ENCODE data around the gene ANKZF1. TPM values are rescaled to one million over a fixed set of nuclear protein-coding genes. Genes with fewer than 3 reads are reported as not detected.

ANKZF1 gene
- total RNA-seq, 1 donor from 2014 or later: 44.8 TPM

DNA sequence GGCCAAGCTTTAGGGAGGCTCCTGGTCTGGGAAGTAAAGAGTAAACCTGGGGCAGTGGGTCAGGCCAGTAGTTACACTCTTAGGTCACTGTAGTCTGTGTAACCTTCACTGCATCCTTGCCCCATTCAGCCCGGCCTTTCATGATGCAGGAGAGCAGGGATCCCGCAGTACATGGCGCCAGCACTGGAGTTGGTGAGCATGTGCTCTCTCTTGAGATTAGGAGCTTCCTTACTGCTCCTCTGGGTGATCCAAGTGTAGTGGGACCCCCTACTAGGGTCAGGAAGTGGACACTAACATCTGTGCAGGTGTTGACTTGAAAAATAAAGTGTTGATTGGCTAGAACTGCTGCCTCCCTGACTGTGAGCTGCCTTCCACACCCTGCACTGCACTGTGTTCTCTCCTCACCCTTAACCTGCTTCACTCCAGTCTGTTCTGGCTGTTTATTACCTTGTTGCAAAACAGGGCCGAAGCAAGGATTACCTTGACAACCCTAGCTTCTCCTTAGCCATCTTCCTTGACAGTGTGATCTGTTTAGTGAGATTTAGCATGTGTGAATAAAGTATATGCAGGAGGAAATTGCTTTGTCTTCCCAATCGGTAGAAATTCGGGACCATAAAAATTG is 46.3 kb upstream of the ANKZF1 start:
- Mint-ChIP-seq H3K36me3 (ENCODE audit: unreplicated experiment) (peaks cover 35% of the 10 kb centered on the region), H3K4me1 (ENCODE audit: unreplicated experiment) (peaks cover 7% of the 10 kb centered on the region), H3K27me3 (ENCODE audit: unreplicated experiment) (no peaks in the 10 kb centered on the region), H3K9me3 (ENCODE audit: unreplicated experiment) (no peaks in the 10 kb centered on the region), H3K4me3 (ENCODE audit: unreplicated experiment) (no peak overlapping the region), H3K27ac (ENCODE audit: unreplicated experiment) (no peak overlapping the region)
- TF ChIP-seq, protein P1, sequence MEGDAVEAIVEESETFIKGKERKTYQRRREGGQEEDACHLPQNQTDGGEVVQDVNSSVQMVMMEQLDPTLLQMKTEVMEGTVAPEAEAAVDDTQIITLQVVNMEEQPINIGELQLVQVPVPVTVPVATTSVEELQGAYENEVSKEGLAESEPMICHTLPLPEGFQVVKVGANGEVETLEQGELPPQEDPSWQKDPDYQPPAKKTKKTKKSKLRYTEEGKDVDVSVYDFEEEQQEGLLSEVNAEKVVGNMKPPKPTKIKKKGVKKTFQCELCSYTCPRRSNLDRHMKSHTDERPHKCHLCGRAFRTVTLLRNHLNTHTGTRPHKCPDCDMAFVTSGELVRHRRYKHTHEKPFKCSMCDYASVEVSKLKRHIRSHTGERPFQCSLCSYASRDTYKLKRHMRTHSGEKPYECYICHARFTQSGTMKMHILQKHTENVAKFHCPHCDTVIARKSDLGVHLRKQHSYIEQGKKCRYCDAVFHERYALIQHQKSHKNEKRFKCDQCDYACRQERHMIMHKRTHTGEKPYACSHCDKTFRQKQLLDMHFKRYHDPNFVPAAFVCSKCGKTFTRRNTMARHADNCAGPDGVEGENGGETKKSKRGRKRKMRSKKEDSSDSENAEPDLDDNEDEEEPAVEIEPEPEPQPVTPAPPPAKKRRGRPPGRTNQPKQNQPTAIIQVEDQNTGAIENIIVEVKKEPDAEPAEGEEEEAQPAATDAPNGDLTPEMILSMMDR (IDR thresholded peaks at IDR 0.05): no peak
- DNase-seq (ENCODE audit: extremely low spot score, unreplicated experiment): no peak

DNA sequence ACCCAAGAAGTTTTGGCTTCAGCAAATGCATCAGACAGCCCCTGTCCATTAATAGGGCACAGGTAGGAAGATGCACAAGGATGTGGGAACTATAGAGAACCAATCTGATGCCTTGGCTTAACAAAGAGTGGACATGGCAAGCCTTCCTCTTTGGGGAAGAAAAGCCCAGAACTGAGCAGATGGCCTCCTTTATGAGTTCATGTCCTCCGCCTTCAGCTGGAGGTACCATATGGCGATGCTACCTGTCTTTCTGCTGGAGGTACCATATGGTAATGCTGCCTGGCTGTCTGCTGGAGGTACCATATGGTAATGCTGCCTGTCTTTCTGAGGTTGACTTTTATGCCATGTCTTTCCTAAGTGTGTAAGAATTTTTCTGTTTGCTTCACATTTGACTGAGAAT is 45.5 kb upstream of the ANKZF1 start:
- DNase-seq (ENCODE audit: extremely low spot score, unreplicated experiment): no peak
- Mint-ChIP-seq H3K4me3 (ENCODE audit: unreplicated experiment) (no peak overlapping the region), H3K27ac (ENCODE audit: unreplicated experiment) (peak overlapping the region; percentile 15), H3K36me3 (ENCODE audit: unreplicated experiment) (peaks cover 35% of the 10 kb centered on the region), H3K9me3 (ENCODE audit: unreplicated experiment) (no peaks in the 10 kb centered on the region), H3K4me1 (ENCODE audit: unreplicated experiment) (peaks cover 3% of the 10 kb centered on the region), H3K27me3 (ENCODE audit: unreplicated experiment) (no peaks in the 10 kb centered on the region)
- TF ChIP-seq, protein P1 (IDR thresholded peaks at IDR 0.05): no peak

DNA sequence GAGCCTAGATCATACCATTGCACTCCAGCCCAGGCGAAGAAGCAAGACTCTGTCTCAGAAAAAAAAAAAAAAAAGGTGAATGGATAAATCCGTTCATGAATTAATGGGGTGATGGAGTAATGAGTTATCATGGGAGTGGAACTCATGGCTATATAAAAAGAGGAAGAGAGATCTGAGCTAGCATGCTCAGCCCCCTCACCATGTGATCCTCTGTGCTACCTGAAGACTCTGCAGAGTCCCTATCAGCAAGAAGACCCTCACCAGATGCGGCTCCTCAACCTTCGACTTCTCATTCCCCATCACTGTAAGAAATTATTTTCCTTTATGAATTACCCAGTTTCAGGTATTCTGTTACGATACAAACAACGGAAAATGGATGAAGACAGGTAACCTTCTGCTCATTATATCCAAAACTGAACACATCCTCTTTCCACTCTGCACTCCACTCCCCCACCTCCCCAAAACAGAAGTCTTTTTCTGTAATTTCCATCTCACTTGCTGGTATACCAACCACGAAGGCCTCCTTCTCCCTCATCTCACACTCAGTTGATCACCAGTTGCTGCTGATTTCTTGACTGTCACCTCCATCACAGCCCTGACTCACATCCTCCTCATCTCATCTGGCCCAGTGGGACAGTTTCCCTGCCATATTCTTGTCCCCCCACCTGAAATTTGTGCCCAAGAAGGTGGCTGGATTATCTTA is 42.7 kb upstream of the ANKZF1 start:
- peaks cover 20% of the 10 kb centered on the region for H3K36me3 Mint-ChIP-seq (ENCODE audit: unreplicated experiment)
- H3K9me3 Mint-ChIP-seq (ENCODE audit: unreplicated experiment): no peaks in the 10 kb centered on the region
- H3K27me3 Mint-ChIP-seq (ENCODE audit: unreplicated experiment): no peaks in the 10 kb centered on the region
- H3K4me3 Mint-ChIP-seq (ENCODE audit: unreplicated experiment): no peak overlapping the region
- TF ChIP-seq, protein P1 (IDR thresholded peaks at IDR 0.05): no peak
- H3K4me1 Mint-ChIP-seq (ENCODE audit: unreplicated experiment): no peaks in the 10 kb centered on the region
- DNase-seq (ENCODE audit: extremely low spot score, unreplicated experiment): no peak
- no peak overlapping the region for H3K27ac Mint-ChIP-seq (ENCODE audit: unreplicated experiment)

DNA sequence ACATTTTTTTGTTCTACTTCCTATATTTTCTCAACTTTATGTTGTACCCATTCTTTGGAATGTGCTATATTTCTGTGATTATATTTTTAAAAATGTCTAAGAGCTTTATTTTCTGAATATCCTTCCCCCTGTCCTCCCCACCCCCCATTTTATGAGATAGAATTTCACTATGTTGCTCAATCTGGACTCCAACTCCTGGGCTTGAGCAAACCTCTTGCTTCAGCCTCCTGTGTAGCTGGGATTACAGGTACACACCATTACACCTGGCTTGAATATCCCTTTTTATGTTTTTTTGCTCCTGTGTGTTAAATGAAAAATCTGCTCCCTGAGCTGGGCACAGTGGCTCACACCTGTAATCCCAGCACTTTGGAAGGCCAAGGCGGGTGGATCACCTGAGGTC is 32.2 kb upstream of the ANKZF1 start:
- Mint-ChIP-seq H3K4me1 (ENCODE audit: unreplicated experiment) (no peaks in the 10 kb centered on the region), H3K9me3 (ENCODE audit: unreplicated experiment) (no peaks in the 10 kb centered on the region), H3K27ac (ENCODE audit: unreplicated experiment) (no peak overlapping the region), H3K36me3 (ENCODE audit: unreplicated experiment) (no peaks in the 10 kb centered on the region), H3K4me3 (ENCODE audit: unreplicated experiment) (no peak overlapping the region), H3K27me3 (ENCODE audit: unreplicated experiment) (peaks cover 20% of the 10 kb centered on the region)
- no peak for DNase-seq (ENCODE audit: extremely low spot score, unreplicated experiment)
- TF ChIP-seq, protein P1 (IDR thresholded peaks at IDR 0.05): no peak

DNA sequence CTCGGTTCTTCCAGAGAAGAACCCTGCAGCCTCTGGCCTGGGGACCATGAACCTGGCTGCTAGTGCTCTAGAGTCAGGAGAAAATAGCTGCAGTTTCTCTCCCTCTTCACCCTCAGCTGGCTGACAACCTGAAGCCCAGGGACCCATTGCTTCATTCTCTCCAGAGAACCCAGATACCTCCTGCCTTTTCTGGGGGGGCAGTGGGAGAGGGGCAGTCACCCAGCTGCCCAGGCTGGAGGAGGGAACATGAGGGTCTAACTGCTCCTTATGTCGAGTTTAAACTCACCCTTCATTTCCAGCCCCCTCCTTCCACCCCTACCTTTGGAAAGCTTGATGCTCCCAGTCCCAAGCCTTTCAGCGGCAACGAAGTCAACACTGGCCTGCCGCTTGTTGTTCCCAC is 30.6 kb upstream of the ANKZF1 start:
- Mint-ChIP-seq H3K36me3 (ENCODE audit: unreplicated experiment) (no peaks in the 10 kb centered on the region), H3K9me3 (ENCODE audit: unreplicated experiment) (no peaks in the 10 kb centered on the region), H3K27me3 (ENCODE audit: unreplicated experiment) (peaks cover 20% of the 10 kb centered on the region), H3K4me3 (ENCODE audit: unreplicated experiment) (no peak overlapping the region), H3K27ac (ENCODE audit: unreplicated experiment) (no peak overlapping the region), H3K4me1 (ENCODE audit: unreplicated experiment) (no peaks in the 10 kb centered on the region)
- no peak for DNase-seq (ENCODE audit: extremely low spot score, unreplicated experiment)
- TF ChIP-seq, protein P1 (IDR thresholded peaks at IDR 0.05): no peak
